K562 treated with DMSO at 1 percent for 24 hours (cell line): ENCODE results near the gene MAGEB6B. TPM values are rescaled to one million over a fixed set of nuclear protein-coding genes. Genes with fewer than 3 reads are reported as not detected.

ENCODE experiments used
- total RNA-seq: library from RNA; unstranded; fragments of 300-600 nt; gene quantifications from 2 replicates; pipeline ENCODE4 v1.2.3, GENCODE V29; 2022; ENCODE audit warnings: low read depth; ENCODE audit not compliant: insufficient read depth

Gene MAGEB6B, protein sequence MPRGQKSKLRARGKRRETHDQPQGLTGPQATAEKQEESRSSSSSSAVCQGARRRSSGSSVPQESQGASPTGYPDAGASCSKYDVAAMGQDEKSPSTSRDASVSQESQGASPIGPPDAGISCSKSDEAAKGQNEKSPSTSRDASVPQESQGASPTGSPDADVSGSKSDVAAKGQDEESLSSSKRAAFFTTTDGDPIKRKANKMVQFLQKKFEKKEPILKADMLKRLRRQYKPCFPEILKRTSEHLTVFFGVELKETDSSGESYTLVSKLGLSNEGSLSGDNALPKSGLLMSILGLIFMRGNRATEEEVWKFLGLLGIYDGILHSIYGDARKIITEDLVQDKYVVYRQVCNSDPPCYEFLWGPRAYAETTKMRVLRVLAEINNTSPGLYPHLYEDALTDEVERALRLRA
- total RNA-seq: not detected in 2 replicates

DNA sequence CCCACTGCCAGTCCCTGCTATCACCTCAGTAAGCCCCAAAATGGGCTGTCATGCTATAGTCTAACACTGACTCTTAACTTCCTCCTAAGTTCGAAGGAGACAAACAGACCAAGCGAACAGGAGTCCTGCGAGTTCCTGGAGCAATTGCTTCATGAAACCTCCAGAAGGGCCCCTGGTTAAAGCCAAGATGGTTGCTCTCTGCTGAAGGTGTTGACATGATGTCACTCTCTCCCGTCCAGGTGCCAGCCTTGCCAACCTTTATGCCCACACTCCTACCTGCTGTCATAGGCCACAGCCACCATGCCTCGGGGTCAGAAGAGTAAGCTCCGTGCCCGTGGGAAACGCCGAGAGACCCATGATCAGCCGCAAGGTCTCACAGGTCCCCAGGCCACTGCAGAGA is at the start of gene MAGEB6B:
Gene MAGEB6B (plus strand): TSS at position 301 of the 400 bp plus-strand sequence. CDS start 0 bp downstream, at position 301.

DNA sequence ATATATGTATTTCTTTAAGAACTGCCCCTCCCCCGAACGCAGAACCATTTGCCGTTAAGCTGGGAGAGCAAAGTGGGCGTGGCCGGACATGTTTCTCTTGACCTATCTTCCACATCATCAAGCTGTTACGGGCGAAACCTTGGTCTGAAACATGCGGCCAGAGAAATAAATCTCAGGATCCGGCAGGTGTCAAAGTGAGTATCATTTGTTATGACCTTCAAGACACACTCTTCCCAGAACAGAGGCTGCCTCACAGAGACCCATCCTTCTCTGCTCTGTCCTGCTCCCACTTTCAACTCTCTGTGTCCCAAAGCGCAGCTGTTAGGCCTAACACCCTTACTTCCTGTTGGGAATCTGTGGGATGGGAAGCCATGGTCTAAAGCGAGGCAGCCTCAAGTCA is 22.1 kb upstream of the MAGEB6B start, which contains the start of gene MAGEB18:
Gene MAGEB18 (plus strand): TSS at position 70 of the 400 bp plus-strand sequence. CDS start 643 bp downstream, outside the sequence.

DNA sequence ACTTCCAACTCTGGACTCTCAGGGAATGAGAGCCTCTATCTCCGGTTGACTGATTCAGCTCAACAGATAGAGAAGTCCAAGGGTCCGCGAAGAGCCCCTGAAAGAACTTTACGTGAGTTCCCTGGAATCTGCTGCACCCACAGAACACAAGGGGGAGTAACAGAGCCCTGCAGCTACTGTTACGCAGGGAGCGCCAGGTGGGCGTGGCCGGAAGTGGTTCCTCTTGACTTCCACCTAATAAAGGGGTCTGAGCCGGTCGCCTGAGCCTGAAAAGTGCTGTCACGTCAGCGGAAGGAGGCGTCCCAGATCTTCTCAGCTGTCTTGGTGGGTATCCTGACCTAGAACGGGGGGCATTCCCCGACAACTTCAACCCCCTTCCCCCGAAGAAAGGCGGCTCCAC is 31.8 kb downstream of the MAGEB6B start, which contains the start of gene MAGEB6:
Gene MAGEB6 (plus strand): TSS at position 237 of the 400 bp plus-strand sequence. CDS start 1,407 bp downstream, outside the sequence.

Other genes starting within 250 kb of the MAGEB6B start
- not detected in 2 replicates for gene MAGEB18, start 22.3 kb upstream of the MAGEB6B start, total RNA-seq
- gene MAGEB6, start 31.8 kb downstream of the MAGEB6B start, total RNA-seq: 0.56 and 0.63 TPM in 2 replicates
- gene MAGEB5, start 55.6 kb downstream of the MAGEB6B start, total RNA-seq: not detected in 2 replicates